Right atrium auricular region (tissue), 2 donors: ENCODE results near the gene PILRA. TPM values are rescaled to one million over a fixed set of nuclear protein-coding genes. Genes with fewer than 3 reads are reported as not detected.
"Not testable (repeated sequence)": the region's sequence is repeated elsewhere in the genome, so short reads cannot be mapped to it uniquely, and the experiment has no call there.

Source experiments
- DNase-seq: peaks from one replicate; pipeline ENCODE4 v3.0.0-alpha.2; 2019; ENCODE audit warnings: low spot score
- H3K27ac ChIP-seq, 2 donors: fragments of 200-600 bp; sonication (generic); 1 replicate in 1 of 2; 2 replicates in 1 of 2; pipeline ENCODE4 v1.5.1; 2016 to 2019
- H3K27me3 ChIP-seq, 2 donors: fragments of 200-600 bp; sonication (generic); one replicate each; pipeline versions ENCODE4 v1.5.1 to v1.6.0; 2017 to 2019
- H3K36me3 ChIP-seq: fragments of 200-600 bp; sonication (generic); one replicate; pipeline ENCODE4 v1.5.1; 2016
- H3K4me1 ChIP-seq, 2 donors: fragments of 200-600 bp; sonication (generic); one replicate each; pipeline versions ENCODE4 v1.5.1 to v1.6.0; 2017 to 2019
- H3K4me3 ChIP-seq, 2 donors: fragments of 200-600 bp; sonication (generic); 1 replicate in 1 of 2; 2 replicates in 1 of 2; pipeline ENCODE4 v1.5.1; 2017 to 2019; ENCODE audit warnings: mild to moderate bottlenecking in 1 of 2, moderate library complexity in 1 of 2
- H3K9me3 ChIP-seq, 2 donors: fragments of 200-600 bp; sonication (generic); one replicate each; pipeline ENCODE4 v1.5.1; 2019
- CTCF ChIP-seq, 2 donors: fragments of 200-600 bp; sonication (generic); IDR thresholded peaks; one replicate each; pipeline ENCODE4 v1.5.1; 2019; ENCODE audit warnings: antibody characterized with exemption in 2 of 2
- total RNA-seq, 2 donors: library from RNA; depleted of rRNA; stranded (reverse); fragments of >200 nt; gene quantifications; one replicate each; pipeline ENCODE4 v1.1.0, GENCODE V29; 2016

The PILRA gene
- total RNA-seq, 2 donors from 2014 or later: 2.6 to 6.2 TPM

GRCh38 chr7:100358857-100359212, 14.5 kb upstream of the PILRA start:
- Histone ChIP-seq H3K9me3 (no peaks in the 10 kb centered on the region), H3K4me1 (no peaks in the 10 kb centered on the region), H3K36me3 (peaks cover 90% of the 10 kb centered on the region), H3K27me3 (no peaks in the 10 kb centered on the region), H3K27ac (no peak overlapping the region), H3K4me3 (no peak overlapping the region)
- TF ChIP-seq CTCF (IDR thresholded peaks at IDR 0.05): no peak
- no peak for DNase-seq

- Histone ChIP-seq H3K4me3 (no peak overlapping the region), H3K4me1 (no peaks in the 10 kb centered on the region), H3K27me3 (no peaks in the 10 kb centered on the region), H3K27ac (no peak overlapping the region), H3K9me3 (no peaks in the 10 kb centered on the region), H3K36me3 (peaks cover 75% of the 10 kb centered on the region)
- TF ChIP-seq CTCF (IDR thresholded peaks at IDR 0.05): no peak
- DNase-seq: no peak
These were observed 13.0 kb upstream of the PILRA start for GRCh38 chr7:100360135-100360854.

DNA sequence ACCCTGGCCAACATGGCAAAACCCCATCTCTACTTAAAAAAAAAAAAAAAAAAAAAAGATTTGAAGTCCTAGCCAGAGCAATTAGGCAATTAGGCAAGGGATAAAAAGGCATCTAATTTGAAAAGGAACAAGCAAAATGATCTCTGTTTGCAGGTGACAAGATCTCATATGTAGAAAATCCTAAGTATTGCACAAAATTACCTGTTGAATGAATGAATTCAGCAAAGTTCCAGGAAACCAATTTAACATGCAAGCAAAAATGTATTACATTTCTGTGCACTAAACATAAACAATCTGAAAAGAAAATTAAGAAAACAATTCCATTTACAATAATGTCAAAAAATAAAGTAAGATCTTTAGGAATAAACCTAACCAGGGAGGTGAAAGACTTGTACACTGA, 10.2 kb upstream of the PILRA start:
- H3K27me3 ChIP-seq: no peaks in the 10 kb centered on the region
- H3K4me3 ChIP-seq: no peak overlapping the region
- H3K9me3 ChIP-seq: no peaks in the 10 kb centered on the region
- no peak overlapping the region for H3K27ac ChIP-seq
- no peak for DNase-seq
- no peak for TF ChIP-seq CTCF (IDR thresholded peaks at IDR 0.05)
- H3K4me1 ChIP-seq: no peaks in the 10 kb centered on the region
- peaks cover 47% of the 10 kb centered on the region for H3K36me3 ChIP-seq

DNA sequence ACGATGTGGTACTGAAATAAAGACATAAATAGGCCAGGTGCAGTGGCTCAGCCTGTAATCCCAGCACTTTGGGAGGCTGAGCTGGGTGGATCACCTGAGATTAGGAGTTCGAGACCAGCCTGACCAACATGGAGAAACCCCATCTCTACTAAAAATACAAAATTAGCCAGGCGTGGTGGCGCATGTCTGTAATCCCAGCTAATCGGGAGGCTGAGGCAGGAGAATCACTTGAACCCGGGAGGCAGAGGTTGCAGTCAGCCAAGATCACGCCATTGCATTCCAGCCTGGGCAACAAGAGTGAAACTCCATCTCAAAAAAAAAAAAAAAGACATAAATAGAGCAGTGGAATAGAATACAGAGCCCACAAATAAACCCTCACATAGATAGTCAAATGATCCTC, 9.5 kb upstream of the PILRA start:
- not testable (repeated sequence) for DNase-seq, H3K4me1 ChIP-seq, H3K27ac ChIP-seq, H3K9me3 ChIP-seq, H3K27me3 ChIP-seq, H3K4me3 ChIP-seq
- H3K36me3 ChIP-seq: peaks cover 40% of the 10 kb centered on the region

DNA sequence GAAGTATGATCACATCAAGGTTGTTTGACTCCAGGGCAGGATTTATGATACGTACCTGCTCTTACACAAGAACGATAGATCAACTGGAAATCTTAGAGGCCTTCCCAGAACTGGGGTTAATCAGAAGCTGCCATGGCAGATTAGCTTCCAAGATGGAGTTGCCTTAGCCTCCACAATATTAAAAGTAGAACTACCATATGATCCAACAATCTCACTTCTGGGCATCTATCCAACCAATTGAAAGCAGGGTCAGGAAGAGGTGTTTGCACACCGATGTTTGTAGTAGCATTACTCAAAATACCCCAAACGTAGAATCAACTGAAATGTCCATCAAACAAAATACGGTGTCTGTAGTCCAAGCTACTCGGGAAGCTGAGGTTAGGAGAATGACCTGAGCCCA, 8.8 kb upstream of the PILRA start:
- Histone ChIP-seq H3K4me1 (no peaks in the 10 kb centered on the region), H3K27ac (no peak overlapping the region), H3K9me3 (no peaks in the 10 kb centered on the region), H3K27me3 (no peaks in the 10 kb centered on the region), H3K36me3 (peaks cover 33% of the 10 kb centered on the region), H3K4me3 (no peak overlapping the region)
- no peak for TF ChIP-seq CTCF (IDR thresholded peaks at IDR 0.05)
- no peak for DNase-seq

- not testable (repeated sequence) for H3K27me3 ChIP-seq, H3K9me3 ChIP-seq, H3K27ac ChIP-seq, DNase-seq, H3K4me1 ChIP-seq, H3K4me3 ChIP-seq
- H3K36me3 ChIP-seq: peaks cover 18% of the 10 kb centered on the region
These were observed 7.3 kb upstream of the PILRA start for GRCh38 chr7:100365998-100366367.
